ENCODE results near the gene PLXNB3.
"Not testable (repeated sequence)": the region's sequence is repeated elsewhere in the genome, so short reads cannot be mapped to it uniquely, and the experiment has no call there.

The PLXNB3 gene

GRCh38 chrX:153814591-153815315, 50.7 kb downstream of the PLXNB3 start:
- no peak overlapping the region for H3K4me3 ChIP-seq (replicated peaks; ENCODE audit: low read depth, low read length)
- DNase-seq (ENCODE audit: low read depth), result no peak
- TF ChIP-seq CTCF (IDR thresholded peaks at IDR 0.05; ENCODE audit: low read length, missing control alignments), result no peak

GRCh38 chrX:153816831-153817690, 53.0 kb downstream of the PLXNB3 start:
- no peak for TF ChIP-seq CTCF (IDR thresholded peaks at IDR 0.05; ENCODE audit: low read length, missing control alignments)
- DNase-seq (ENCODE audit: low read depth), result no peak
- H3K4me3 ChIP-seq (replicated peaks; ENCODE audit: low read depth, low read length), result no peak overlapping the region

GRCh38 chrX:153818064-153818463, 54.0 kb downstream of the PLXNB3 start:
- not testable (repeated sequence) for DNase-seq (ENCODE audit: low read depth); H3K4me3 ChIP-seq (replicated peaks; ENCODE audit: low read depth, low read length)

- peak overlapping the region; percentile 29 for H3K4me3 ChIP-seq (replicated peaks; ENCODE audit: low read depth, low read length)
- no peak for DNase-seq (ENCODE audit: low read depth)
- TF ChIP-seq CTCF (IDR thresholded peaks at IDR 0.05; ENCODE audit: low read length, missing control alignments), result no peak
Observed at GRCh38 chrX:153818571-153819383, 54.7 kb downstream of the PLXNB3 start.

GRCh38 chrX:153819384-153820040, 55.5 kb downstream of the PLXNB3 start:
- peak overlapping the region; percentile 29 for H3K4me3 ChIP-seq (replicated peaks; ENCODE audit: low read depth, low read length)

GRCh38 chrX:153820601-153821000, 56.6 kb downstream of the PLXNB3 start:
- no peak for DNase-seq (ENCODE audit: low read depth)
- no peak for TF ChIP-seq CTCF (IDR thresholded peaks at IDR 0.05; ENCODE audit: low read length, missing control alignments)
- H3K4me3 ChIP-seq (replicated peaks; ENCODE audit: low read depth, low read length), result no peak overlapping the region

More at GRCh38 chrX:153819384-153820040, 55.5 kb downstream of the PLXNB3 start:
- no peak for DNase-seq (ENCODE audit: low read depth)
- no peak for TF ChIP-seq CTCF (IDR thresholded peaks at IDR 0.05; ENCODE audit: low read length, missing control alignments)
